ENCODE data around the gene LPIN3. TPM values are rescaled to one million over a fixed set of nuclear protein-coding genes. Genes with fewer than 3 reads are reported as not detected.

Gene LPIN3
- total and polyA plus RNA-seq, 2 of the 8 experiments (the other 6 are each of a cell fraction or from before 2014, with no cell fraction given): 3.7 to 3.9 TPM

- no peak overlapping the region for H3K14ac ChIP-seq (ENCODE audit: insufficient read length)
- no peaks in the 10 kb centered on the region; the same call in 1 of the 2 replicates for H3K23me2 ChIP-seq (ENCODE audit: low read depth, low read length)
- no peaks in the 10 kb centered on the region for H3K79me1 ChIP-seq (ENCODE audit: low read depth, low read length)
- H4K5ac ChIP-seq (ENCODE audit: insufficient read length, low read depth, low read length): no peak overlapping the region
- no peaks in the 10 kb centered on the region; a peak in 1 of 7 replicates for H3K4me1 ChIP-seq (replicated peaks in 1 of 4; ENCODE audit: control insufficient read depth in 3 of 4, insufficient read depth in 4 of 4, low read length in 3 of 4)
- FAIRE-seq (no peak), DNase-seq (ENCODE audit: low read depth in 1 of 2, low spot score in 2 of 2) (no peak)
- no peak overlapping the region for H3K56ac ChIP-seq (replicated peaks; ENCODE audit: insufficient read length, low read depth, low read length)
- no peak overlapping the region for H3K4me2 ChIP-seq (ENCODE audit: insufficient read depth in 1 of 2, low read depth in 2 of 2, low read length in 2 of 2)
- H3K27me3 ChIP-seq (replicated peaks in 1 of 4; ENCODE audit: control insufficient read depth in 3 of 4, extremely low read depth in 1 of 4, insufficient read depth in 3 of 4, low read length in 3 of 4): no peaks in the 10 kb centered on the region
- no peak overlapping the region for H3K4ac ChIP-seq (replicated peaks; ENCODE audit: insufficient read length, low read depth, low read length)
- H2BK15ac ChIP-seq (ENCODE audit: low read length): no peak overlapping the region
- H2AFZ ChIP-seq (ENCODE audit: low read length): no peak overlapping the region
- CTCF ChIA-PET (ENCODE audit: partially characterized antibody): interaction anchor here (0.6 to 3.5 kb wide), 13 partner anchors 9 to 161 kb away, joined by 3 to 23 read pairs (median 3); partner anchors contain the start of genes EMILIN3 and LPIN3
- H2AK5ac ChIP-seq (ENCODE audit: low read depth, low read length): no peak overlapping the region
- H2BK5ac ChIP-seq (ENCODE audit: low read depth, low read length): no peak overlapping the region
- POLR2A ChIA-PET (ENCODE audit: partially characterized antibody): no interaction called here
- H4K91ac ChIP-seq (replicated peaks; ENCODE audit: insufficient read length, low read length): no peak overlapping the region
- peaks cover 0 to 1% of the 10 kb centered on the region in 2 experiments for H4K20me1 ChIP-seq (replicated peaks in 1 of 2; ENCODE audit: control insufficient read depth in 1 of 2, insufficient read depth in 2 of 2, low read length in 2 of 2)
- H3K18ac ChIP-seq (ENCODE audit: extremely low read depth, low read length): no peak overlapping the region
- no peak overlapping the region for H2BK12ac ChIP-seq (ENCODE audit: low read depth, low read length)
- TF ChIP-seq POLR2AphosphoS5 (IDR thresholded peaks at IDR 0.05; ENCODE audit: low read depth, low read length) (no peak), KDM1A (IDR thresholded peaks at IDR 0.05; ENCODE audit: borderline replicate concordance, low read length) (no peak), ZNF274 (IDR thresholded peaks at IDR 0.05; ENCODE audit: borderline replicate concordance, extremely low read depth, low read length) (no peak)
- H3K9ac ChIP-seq (replicated peaks in 1 of 4; ENCODE audit: extremely low read depth in 1 of 4, low read depth in 3 of 4, low read length in 3 of 4): no peak overlapping the region
- no peak overlapping the region for H3K27ac ChIP-seq (ENCODE audit: low read depth, low read length)
- no peaks in the 10 kb centered on the region for H3K9me3 ChIP-seq (ENCODE audit: insufficient read depth in 2 of 2, low read depth in 1 of 2, low read length in 1 of 2)
- no peaks in the 10 kb centered on the region for H3K36me3 ChIP-seq (ENCODE audit: control insufficient read depth in 2 of 4, insufficient read depth in 4 of 4, low read length in 3 of 4)
- H3K23ac ChIP-seq (ENCODE audit: insufficient read length): no peak overlapping the region
- H3K79me2 ChIP-seq (ENCODE audit: control insufficient read depth in 1 of 2, insufficient read depth in 2 of 2, low read length in 2 of 2): no peaks in the 10 kb centered on the region
- no peak overlapping the region for H2BK20ac ChIP-seq (ENCODE audit: low read length)
- H2BK120ac ChIP-seq (replicated peaks; ENCODE audit: low read depth, low read length): no peak overlapping the region
- 85% methylated on average over 7 of the region's 7 CpGs; no CpG with 5 or more reads in 1 of the 2 experiments for WGBS, 2 experiments (ENCODE audit: extremely low coverage in 1 of 2, insufficient coverage in 1 of 2, insufficient read length in 1 of 2, insufficient replicate concordance in 2 of 2, low coverage in 1 of 2, low lambda C conversion rate in 2 of 2, missing lambda C conversion rate in 1 of 2)
- H4K8ac ChIP-seq (ENCODE audit: extremely low read depth, insufficient read depth, low read length): no peak overlapping the region
- H3K4me3 ChIP-seq (ENCODE audit: extremely low read depth in 1 of 4, insufficient read depth in 2 of 4, low read depth in 3 of 4, low read length in 4 of 4): no peak overlapping the region
Observed at GRCh38 chr20:41350408-41350962, 9.9 kb downstream of the LPIN3 start.

All from H1 (cell line).